ENCODE measurements around the gene CDH18.

Gene CDH18, protein sequence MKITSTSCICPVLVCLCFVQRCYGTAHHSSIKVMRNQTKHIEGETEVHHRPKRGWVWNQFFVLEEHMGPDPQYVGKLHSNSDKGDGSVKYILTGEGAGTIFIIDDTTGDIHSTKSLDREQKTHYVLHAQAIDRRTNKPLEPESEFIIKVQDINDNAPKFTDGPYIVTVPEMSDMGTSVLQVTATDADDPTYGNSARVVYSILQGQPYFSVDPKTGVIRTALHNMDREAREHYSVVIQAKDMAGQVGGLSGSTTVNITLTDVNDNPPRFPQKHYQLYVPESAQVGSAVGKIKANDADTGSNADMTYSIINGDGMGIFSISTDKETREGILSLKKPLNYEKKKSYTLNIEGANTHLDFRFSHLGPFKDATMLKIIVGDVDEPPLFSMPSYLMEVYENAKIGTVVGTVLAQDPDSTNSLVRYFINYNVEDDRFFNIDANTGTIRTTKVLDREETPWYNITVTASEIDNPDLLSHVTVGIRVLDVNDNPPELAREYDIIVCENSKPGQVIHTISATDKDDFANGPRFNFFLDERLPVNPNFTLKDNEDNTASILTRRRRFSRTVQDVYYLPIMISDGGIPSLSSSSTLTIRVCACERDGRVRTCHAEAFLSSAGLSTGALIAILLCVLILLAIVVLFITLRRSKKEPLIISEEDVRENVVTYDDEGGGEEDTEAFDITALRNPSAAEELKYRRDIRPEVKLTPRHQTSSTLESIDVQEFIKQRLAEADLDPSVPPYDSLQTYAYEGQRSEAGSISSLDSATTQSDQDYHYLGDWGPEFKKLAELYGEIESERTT

DNA sequence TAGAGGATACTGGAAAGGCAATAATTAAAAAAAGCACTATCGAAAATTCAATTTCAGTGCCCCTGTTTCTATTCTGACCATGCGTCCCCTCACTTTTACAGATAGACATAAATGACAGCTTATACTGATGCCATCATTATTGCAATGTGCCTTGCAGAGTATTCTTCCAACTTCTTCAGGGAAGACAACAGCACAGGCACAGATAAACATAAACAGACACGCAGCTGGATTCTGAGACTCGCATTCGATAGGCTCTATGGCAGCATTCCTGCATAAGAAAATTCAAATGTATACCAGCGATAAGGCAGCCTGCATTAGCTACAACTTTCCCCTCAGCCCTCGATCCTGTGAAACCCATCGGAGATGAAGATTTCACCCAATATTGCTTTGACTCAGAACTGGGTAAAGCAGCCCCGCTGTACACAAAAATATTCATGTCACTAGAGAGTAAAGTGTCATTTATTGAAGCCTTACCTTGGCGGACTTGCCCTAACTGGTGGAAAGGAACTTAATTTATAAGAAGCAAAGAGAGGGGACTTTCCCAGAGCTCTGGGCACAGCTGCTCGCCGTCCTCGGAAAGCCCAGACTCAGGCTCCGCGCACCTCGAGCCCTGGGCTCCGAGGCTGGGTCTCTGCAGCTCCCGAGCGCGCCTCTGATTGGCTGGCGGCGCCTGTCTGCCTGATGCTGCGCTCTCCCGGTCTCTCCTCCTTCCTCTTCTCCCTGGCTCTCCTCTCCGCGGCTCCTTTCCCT, at the start of gene CDH18:
Gene CDH18, minus strand, starts transcription at position 589 of the 750 bp plus-strand sequence. CDS start 149,214 bp downstream, outside the sequence.
- no peak for DNase-seq (ENCODE audit: low spot score)

- no peak for DNase-seq (ENCODE audit: low spot score)
These were observed 46.7 kb upstream of the CDH18 start for GRCh38 chr5:20034717-20035116.

DNA sequence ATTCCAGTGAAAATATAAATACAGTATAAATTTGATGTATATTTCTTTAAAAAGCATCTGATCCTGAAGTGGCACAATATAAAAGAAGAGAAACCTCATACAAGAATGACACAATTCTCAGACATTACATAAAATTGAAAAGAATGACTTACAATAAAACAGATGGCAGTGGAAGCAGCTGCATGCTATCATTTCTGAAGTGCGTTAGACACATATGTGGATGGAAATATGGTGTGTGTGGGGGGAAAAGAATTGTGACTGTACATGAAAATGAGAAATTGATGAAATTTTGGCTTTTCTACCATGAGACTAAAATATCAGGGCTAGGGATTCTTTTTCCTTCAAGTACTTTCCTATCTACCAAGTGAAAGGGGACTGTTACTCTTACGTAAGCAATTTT, 45.9 kb upstream of the CDH18 start:
- DNase-seq (ENCODE audit: low spot score): no peak

- DNase-seq (ENCODE audit: low spot score): no peak
These were observed 44.9 kb upstream of the CDH18 start for GRCh38 chr5:20032896-20033295.

DNA sequence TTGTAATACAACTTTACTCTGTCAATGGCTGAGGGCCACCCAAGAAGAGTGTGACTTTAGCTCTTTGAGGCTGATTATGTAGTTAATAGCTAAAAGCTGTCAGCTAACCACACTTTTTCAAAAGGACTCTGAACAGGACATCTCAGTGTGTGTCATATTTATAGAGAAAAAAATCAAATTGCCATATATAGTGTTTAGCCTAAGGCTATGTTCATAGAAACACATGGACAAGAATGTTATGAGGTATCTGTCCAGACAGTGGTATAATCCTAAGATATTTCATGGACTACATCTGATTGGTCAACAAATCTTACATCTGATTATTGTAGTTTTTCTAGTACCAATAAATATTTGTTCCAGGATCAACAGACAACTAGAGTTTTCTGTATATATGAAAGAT, 42.1 kb upstream of the CDH18 start:
- DNase-seq (ENCODE audit: low spot score): no peak

DNA sequence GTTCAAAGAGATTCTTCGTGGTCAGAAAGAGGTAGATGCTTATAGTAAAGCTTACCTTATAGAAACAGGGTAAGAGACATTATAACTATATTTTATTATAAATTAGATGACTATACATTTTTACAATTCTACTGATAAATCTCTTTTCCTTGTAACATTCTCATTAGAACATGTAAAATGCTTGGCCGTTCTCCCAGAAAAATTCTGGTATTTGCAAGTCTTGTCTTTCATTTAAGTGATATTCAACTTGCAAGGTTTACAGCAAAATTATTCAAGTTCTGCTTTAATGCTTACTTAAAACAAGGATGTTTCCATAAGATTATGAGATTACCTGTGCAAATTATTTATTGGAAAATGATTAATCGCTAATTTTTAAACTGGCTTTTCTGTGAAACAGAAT, 41.3 kb upstream of the CDH18 start:
- DNase-seq (ENCODE audit: low spot score): no peak

- DNase-seq (ENCODE audit: low spot score): no peak
These were observed 40.5 kb upstream of the CDH18 start for GRCh38 chr5:20028506-20028905.

DNA sequence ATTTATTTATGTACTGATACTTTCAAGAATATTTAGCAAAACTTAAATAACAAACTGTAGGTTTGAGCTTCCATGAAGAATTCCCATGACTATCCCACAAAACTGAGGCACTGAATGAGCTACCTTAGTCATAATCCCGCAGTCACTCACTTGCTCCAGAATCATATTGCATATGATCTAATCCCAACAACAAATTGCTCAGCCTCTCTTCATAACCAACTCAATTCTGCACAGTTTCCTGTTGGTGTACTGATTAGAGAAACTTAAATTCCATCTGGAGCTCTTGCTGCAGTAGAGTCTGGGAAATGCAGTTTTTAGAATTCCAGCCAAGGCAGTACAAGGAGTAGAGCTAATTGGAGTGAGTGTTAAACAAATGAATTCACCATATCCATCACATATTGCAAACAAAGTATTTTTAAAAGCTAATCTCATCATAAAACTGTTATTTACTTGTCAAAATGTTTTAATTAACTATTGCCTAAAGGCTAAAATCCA, 35.7 kb upstream of the CDH18 start:
- DNase-seq (ENCODE audit: low spot score): no peak

DNA sequence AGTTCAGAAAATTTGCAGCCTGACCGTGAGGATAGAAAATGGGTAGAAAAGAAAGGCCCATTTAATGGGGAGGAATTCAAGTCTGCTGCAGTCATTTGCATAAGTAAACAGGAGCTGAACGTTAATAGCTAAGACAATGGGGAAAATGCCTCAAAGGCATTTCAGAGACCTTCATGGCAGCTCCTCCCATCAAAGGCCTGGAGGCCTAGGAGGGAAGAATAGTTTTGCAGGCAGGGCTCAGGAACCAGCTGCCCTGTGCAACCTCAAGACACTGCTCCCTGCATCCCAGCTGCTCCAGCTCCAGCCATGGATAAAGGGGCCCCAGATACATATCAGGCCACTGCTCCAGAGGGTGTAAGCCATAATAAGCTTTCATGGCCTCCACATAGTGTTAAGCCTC, 32.2 kb upstream of the CDH18 start:
- DNase-seq (ENCODE audit: low spot score): no peak

DNA sequence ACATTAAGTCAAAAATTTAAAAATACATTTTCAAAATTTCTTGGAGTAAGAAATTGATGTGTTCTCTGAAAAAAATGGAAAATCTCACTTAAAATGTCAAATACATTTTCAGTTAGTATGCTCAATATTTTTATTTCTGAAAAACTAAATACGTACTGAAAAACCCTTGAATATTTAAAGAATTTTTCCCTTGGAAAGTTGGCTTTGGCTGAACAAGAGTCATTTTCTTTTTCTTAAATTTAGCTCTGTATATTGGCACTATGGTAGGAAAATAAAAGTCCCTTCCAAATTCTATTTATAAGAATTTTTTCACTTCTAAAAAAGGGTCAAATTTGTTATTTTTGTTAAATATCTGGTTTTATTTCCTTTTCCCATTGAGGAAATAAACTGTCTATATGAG, 29.0 kb upstream of the CDH18 start:
- no peak for DNase-seq (ENCODE audit: low spot score)

DNA sequence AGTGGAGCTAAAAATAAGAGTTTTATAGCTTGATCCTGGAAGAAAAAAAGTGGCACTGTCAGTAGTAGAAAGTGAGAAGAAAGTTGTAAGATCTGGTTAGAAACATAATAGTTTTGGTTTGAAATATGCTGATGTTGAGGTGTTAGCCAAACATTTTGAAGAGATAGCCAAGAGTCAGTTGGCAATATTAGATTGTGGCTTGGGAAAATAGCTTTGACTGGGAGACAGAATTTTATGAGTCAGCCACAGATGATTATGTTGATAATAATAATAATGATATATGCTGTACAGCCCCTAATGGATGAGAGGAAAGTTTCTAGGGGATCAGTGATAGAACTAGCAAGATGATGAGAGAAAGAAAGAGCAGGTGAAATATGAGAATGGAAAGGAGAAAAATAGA, 12.4 kb upstream of the CDH18 start:
- no peak for DNase-seq (ENCODE audit: low spot score)

GRCh38 chr5:19988457-19988856, 457 bp upstream of the CDH18 start:
- DNase-seq (ENCODE audit: low spot score): no peak

GRCh38 chr5:19986806-19987205, 1.2 kb downstream of the CDH18 start:
- DNase-seq (ENCODE audit: low spot score): no peak

DNA sequence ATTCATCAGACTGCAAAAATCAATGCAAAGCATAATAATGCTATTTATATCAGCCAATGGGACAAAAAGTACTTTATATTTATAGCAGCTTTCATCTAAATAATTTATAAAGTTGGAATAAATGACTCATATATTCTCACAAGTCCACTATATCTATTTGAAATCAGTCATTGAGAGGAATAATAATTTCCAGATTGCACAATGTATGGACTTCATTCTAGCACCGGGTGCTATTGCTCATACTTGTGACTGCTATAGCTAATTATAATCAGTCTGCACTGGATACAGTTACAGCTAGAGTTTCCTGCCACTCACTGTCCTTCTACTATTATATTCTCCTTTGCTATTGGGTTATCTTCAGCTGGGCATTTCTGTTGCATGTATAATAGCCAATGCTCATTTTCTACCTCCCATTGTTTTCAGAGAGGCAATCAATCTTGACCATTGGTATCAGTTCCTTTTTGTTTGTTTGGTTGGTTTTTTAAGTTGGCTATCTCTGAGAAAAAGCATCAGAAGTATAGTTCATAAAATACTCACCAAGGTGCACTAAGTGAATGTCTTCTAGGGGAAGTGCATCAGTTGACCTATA, 1.9 kb downstream of the CDH18 start:
- no peak for DNase-seq (ENCODE audit: low spot score)

- DNase-seq (ENCODE audit: low spot score): no peak
These were observed 9.5 kb downstream of the CDH18 start for GRCh38 chr5:19978476-19978875.

DNA sequence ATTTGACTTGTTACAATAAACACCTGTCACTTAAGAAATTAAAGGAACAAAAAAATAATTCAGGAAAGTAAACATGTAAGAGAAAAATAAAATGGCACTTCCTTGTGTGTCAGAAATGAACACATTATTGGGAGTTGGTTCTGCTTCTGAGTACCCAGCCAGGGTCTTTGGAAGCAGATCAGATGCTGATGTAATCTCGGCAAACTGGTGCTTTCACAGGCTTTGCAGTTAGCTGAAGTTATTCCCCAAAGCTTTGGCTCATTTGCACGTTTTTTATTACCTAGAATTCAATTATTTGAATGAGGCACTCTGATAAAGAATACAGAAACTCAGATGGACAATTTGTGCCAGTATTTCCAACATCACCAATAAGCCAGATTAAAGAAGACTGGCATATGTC, 10.9 kb downstream of the CDH18 start:
- no peak for DNase-seq (ENCODE audit: low spot score)

DNA sequence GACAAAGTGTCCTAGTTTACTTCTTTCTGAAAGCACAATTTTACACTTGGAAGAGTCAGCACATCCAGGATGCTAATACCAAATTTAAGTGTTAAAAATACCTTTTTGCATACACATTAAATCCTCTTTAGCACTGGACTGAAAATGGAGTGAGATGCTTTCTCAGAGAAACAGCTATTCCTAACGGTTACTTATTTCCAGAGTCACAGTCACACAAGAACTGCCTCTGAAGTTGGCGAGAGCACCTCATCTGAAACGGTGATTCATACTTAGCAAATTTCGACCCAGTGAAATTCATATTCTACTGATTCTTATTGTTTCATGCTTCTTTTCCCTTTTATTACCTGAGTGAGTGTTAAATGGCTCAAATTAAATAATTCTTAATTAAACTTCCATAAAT, 12.2 kb downstream of the CDH18 start:
- DNase-seq (ENCODE audit: low spot score): no peak

- DNase-seq (ENCODE audit: low spot score): no peak
These were observed 27.5 kb downstream of the CDH18 start for GRCh38 chr5:19960451-19960850.

DNA sequence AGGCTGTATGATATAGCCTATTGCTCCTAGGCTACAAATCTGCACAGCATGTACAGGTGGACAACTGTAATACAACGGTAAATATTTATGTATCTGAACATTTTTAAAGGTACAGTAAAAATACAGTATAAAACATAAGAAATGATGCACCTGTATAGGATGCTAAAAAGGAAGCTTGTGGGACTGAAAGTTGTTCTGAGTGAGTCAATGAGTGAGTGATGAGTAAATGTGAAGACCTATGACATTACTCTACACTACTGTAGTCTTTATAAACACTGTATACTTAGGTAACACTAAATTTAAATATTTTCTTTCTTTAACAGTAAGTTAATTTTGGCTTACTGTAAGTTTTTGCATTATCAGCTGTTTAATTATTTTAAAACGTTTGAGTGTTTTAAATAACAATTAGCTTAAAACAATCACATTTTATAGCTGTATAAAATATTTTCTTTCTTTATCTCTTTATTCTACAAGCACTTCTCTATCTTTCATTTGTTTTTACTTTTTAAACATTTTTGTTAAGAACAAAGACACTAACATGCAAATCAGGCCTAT, 28.1 kb downstream of the CDH18 start:
- DNase-seq (ENCODE audit: low spot score): no peak

GRCh38 chr5:19950897-19951296, 37.1 kb downstream of the CDH18 start:
- DNase-seq (ENCODE audit: low spot score): no peak

DNA sequence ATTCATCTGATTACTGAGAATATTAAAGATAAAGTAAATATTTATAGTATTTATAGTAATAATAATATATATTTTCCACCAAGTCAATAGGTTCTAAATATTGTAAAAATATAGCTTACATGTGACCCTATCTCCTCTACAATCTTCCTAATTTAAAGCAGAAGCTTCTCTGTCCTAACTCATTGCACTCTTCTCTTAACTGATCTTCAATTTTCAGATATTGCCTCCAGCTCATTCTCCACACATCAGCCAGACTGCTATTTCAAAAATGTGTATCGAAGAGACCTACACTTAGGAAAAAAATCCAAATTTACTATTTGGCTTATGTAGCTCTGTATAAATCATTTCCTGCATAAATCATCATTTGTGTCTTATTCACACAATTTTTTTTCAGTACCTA, 47.8 kb downstream of the CDH18 start:
- no peak for DNase-seq (ENCODE audit: low spot score)

- DNase-seq (ENCODE audit: low spot score): no peak
These were observed 57.5 kb downstream of the CDH18 start for GRCh38 chr5:19930451-19930850.
